ENCODE data around the gene ADGRD1. TPM values are rescaled to one million over a fixed set of nuclear protein-coding genes. Genes with fewer than 3 reads are reported as not detected.

The ADGRD1 gene
- total RNA-seq, 1 donor from 2014 or later: 46.9 TPM

DNA sequence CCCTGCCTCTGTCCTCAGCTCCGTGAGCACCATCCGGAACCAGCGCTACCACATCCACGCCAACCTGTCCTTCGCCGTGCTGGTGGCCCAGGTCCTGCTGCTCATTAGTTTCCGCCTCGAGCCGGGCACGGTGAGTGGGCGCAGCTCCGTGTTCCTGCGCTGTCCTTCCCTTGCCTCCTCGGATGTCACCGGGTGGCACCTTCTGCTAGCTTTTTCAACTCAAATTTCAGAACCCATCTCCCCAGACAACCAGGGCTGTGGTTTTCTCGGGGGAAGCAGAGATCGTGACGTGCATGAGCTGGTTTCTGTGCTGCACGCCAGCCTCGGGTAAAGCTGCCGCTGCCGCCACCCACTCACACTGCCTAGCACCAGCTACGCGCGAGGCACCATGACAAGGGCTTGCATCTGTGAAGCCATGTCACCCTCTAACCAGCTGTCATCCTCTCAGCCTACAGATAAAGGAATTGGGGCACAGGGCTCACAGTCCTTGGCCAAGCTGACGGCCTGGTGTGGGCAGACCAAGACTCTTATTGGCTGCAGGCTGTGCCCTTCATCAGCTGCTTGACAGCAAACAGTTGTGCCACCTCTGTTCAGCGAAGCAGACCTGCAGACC, 152.1 kb downstream of the ADGRD1 start:
- Histone ChIP-seq H3K27ac (no peak overlapping the region), H3K9me3 (no peaks in the 10 kb centered on the region), H3K36me3 (no peaks in the 10 kb centered on the region), H3K4me3 (no peak overlapping the region), H3K4me1 (no peaks in the 10 kb centered on the region), H3K27me3 (no peaks in the 10 kb centered on the region)
- intact Hi-C loops (cut with DNase I): no loop called here
- TF ChIP-seq, protein P1, sequence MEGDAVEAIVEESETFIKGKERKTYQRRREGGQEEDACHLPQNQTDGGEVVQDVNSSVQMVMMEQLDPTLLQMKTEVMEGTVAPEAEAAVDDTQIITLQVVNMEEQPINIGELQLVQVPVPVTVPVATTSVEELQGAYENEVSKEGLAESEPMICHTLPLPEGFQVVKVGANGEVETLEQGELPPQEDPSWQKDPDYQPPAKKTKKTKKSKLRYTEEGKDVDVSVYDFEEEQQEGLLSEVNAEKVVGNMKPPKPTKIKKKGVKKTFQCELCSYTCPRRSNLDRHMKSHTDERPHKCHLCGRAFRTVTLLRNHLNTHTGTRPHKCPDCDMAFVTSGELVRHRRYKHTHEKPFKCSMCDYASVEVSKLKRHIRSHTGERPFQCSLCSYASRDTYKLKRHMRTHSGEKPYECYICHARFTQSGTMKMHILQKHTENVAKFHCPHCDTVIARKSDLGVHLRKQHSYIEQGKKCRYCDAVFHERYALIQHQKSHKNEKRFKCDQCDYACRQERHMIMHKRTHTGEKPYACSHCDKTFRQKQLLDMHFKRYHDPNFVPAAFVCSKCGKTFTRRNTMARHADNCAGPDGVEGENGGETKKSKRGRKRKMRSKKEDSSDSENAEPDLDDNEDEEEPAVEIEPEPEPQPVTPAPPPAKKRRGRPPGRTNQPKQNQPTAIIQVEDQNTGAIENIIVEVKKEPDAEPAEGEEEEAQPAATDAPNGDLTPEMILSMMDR (IDR thresholded peaks at IDR 0.05): no peak
- no peak for DNase-seq (ENCODE audit: low spot score in 2 of 2)

GRCh38 chr12:131106349-131106941, 152.7 kb downstream of the ADGRD1 start:
- H3K27ac ChIP-seq: no peak overlapping the region
- intact Hi-C loops (cut with DNase I): no loop called here

DNA sequence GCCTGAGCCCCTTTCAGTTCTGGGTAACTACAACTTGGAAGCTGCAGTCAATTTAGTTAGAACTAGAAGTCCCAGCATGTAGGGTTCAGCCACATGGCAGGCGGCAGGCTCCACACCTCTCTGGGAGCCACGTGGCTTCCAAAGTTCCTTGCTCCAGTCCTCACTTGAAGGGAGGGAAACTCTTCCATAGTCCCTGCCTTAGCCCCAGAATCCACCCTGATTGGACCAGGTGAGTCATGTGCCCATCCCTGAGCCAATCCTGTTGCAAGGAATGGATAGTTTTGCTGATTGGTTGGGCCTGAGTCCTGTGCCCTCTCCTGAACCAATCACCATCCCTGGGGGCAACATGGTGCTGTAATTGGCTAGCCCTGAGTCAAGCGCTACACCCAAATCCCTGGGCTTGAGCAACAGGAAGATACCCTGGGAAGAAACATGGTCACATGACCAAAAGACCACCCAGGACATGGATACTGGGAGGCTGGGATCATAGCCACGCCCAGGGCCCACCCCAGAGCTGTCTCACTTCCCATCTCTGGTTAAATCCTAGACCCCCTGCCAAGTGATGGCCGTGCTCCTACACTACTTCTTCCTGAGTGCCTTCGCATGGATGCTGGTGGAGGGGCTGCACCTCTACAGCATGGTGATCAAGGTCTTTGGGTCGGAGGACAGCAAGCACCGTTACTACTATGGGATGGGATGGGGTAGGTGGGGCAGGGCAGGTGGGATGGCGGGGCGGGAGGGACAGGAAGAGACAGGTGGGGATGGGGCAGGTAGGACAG, 154.7 kb downstream of the ADGRD1 start:
- H3K9me3 ChIP-seq: no peaks in the 10 kb centered on the region

More at GRCh38 chr12:131106349-131106941, 152.7 kb downstream of the ADGRD1 start:
- H3K36me3 ChIP-seq: no peaks in the 10 kb centered on the region
- no peaks in the 10 kb centered on the region for H3K4me1 ChIP-seq
- TF ChIP-seq, protein P1 (IDR thresholded peaks at IDR 0.05): no peak
- no peaks in the 10 kb centered on the region for H3K27me3 ChIP-seq
- H3K9me3 ChIP-seq: no peaks in the 10 kb centered on the region
- no peak overlapping the region for H3K4me3 ChIP-seq
- no peak for DNase-seq (ENCODE audit: low spot score in 2 of 2)

GRCh38 chr12:131111446-131111845, 157.7 kb downstream of the ADGRD1 start:
- intact Hi-C loops (cut with DNase I): no loop called here
- H3K4me3 ChIP-seq: no peak overlapping the region
- H3K27me3 ChIP-seq: no peaks in the 10 kb centered on the region
- no peaks in the 10 kb centered on the region for H3K9me3 ChIP-seq
- TF ChIP-seq, protein P1 (IDR thresholded peaks at IDR 0.05): no peak
- no peak for DNase-seq (ENCODE audit: low spot score in 2 of 2)
- no peaks in the 10 kb centered on the region for H3K4me1 ChIP-seq
- H3K27ac ChIP-seq: no peak overlapping the region
- H3K36me3 ChIP-seq: no peaks in the 10 kb centered on the region

More for the DNA sequence above, 154.7 kb downstream of the ADGRD1 start:
- DNase-seq (ENCODE audit: low spot score in 2 of 2): no peak
- Histone ChIP-seq H3K27ac (no peak overlapping the region), H3K4me1 (no peaks in the 10 kb centered on the region), H3K27me3 (no peaks in the 10 kb centered on the region), H3K4me3 (no peak overlapping the region), H3K36me3 (no peaks in the 10 kb centered on the region)
- intact Hi-C loops (cut with DNase I): no loop called here
- TF ChIP-seq, protein P1 (IDR thresholded peaks at IDR 0.05): no peak

DNA sequence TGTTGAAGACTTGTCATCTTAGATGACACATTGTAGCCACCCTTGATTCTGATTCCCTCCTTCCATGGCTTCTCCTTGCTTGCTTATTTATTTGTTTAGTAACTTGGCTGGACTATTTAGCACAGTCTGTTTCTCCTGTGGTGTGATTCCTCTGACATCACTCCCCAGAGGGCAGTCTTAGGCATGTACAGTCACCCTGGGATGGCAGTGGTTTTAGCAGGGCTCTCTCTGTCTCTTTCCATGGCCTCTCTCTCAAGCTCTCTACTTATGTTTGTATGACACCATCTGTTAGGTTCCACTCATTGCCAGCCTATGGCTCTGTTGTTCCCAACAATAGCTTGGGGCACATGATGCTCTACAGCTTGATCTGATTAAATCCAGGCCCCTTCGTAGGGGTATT, 158.3 kb downstream of the ADGRD1 start:
- no peak for DNase-seq (ENCODE audit: low spot score in 2 of 2)
- intact Hi-C loops (cut with DNase I): no loop called here

More for the DNA sequence above, 158.3 kb downstream of the ADGRD1 start:
- no peaks in the 10 kb centered on the region for H3K27me3 ChIP-seq
- no peaks in the 10 kb centered on the region for H3K9me3 ChIP-seq
- H3K27ac ChIP-seq: no peak overlapping the region
- H3K4me1 ChIP-seq: no peaks in the 10 kb centered on the region
- TF ChIP-seq, protein P1 (IDR thresholded peaks at IDR 0.05): no peak
- no peak overlapping the region for H3K4me3 ChIP-seq
- H3K36me3 ChIP-seq: no peaks in the 10 kb centered on the region
